H1 (cell line): Measurements from ENCODE around the gene MROH7. TPM values are rescaled to one million over a fixed set of nuclear protein-coding genes. Genes with fewer than 3 reads are reported as not detected.
A peak's percentile ranks its signal among the peaks of the same experiment; 100 is the strongest.

Experiments
- CTCF ChIA-PET: fragments of 300-600 bp; sonication (Branson Sonifier 250); formaldehyde crosslinking; loops from one replicate; lab custom pipeline; 2021; ENCODE audit not compliant: partially characterized antibody; lab: Charles Lee
- POLR2A ChIA-PET: fragments of 300-600 bp; sonication (Branson Sonifier 250); formaldehyde crosslinking; loops from one replicate; lab custom pipeline; 2021; ENCODE audit warnings: inconsistent platforms; ENCODE audit not compliant: partially characterized antibody; lab: Charles Lee
- DNase-seq, 2 experiments: peaks; one replicate each; pipeline versions ENCODE4 v3.0.0 to v3.0.0-alpha.2; 2010 to 2022; ENCODE audit warnings: low spot score in 2 of 2, low read depth in 1 of 2, mixed read lengths in 1 of 2
- FAIRE-seq: peaks from 2 replicates; lab custom pipeline; 2011; peaks lifted over from hg19 to GRCh38; lab: Jason Lieb, UNC
- H2AFZ ChIP-seq: 2 replicates; pipeline ENCODE4 v1.8.1; 2012; ENCODE audit warnings: low read length, inconsistent platforms
- H2AK5ac ChIP-seq: 2 replicates; pipeline ENCODE4 v1.6.1; 2013; ENCODE audit warnings: low read depth, low read length
- H2BK120ac ChIP-seq: replicated peaks from 2 replicates; pipeline ENCODE3; 2013; ENCODE audit warnings: low read depth, low read length, inconsistent platforms
- H2BK12ac ChIP-seq: 2 replicates; pipeline ENCODE4 v1.6.1; 2013; ENCODE audit warnings: low read depth, low read length
- H2BK15ac ChIP-seq: 2 replicates; pipeline ENCODE4 v1.6.1; 2013; ENCODE audit warnings: low read length
- H2BK20ac ChIP-seq: 2 replicates; pipeline ENCODE4 v1.6.1; 2013; ENCODE audit warnings: low read length
- H2BK5ac ChIP-seq: 2 replicates; pipeline ENCODE4 v1.6.1; 2013; ENCODE audit warnings: low read depth, low read length
- H3K14ac ChIP-seq: 2 replicates; pipeline ENCODE4 v1.6.1; 2013; ENCODE audit warnings: inconsistent platforms; ENCODE audit not compliant: insufficient read length
- H3K18ac ChIP-seq: 2 replicates; pipeline ENCODE4 v1.6.1; 2013; ENCODE audit warnings: low read length; ENCODE audit errors: extremely low read depth
- H3K23ac ChIP-seq: 2 replicates; pipeline ENCODE4 v1.6.1; 2013; ENCODE audit warnings: inconsistent platforms; ENCODE audit not compliant: insufficient read length
- H3K23me2 ChIP-seq: 2 replicates; pipeline ENCODE4 v1.6.1; 2013; ENCODE audit warnings: low read depth, low read length
- H3K27ac ChIP-seq: 2 replicates; pipeline ENCODE4 v1.6.1; 2011; ENCODE audit warnings: low read depth, low read length, inconsistent platforms
- H3K27me3 ChIP-seq, 4 experiments: replicated peaks in 1 of 4; 1 replicate in 1 of 4; 2 replicates in 3 of 4; pipeline versions ENCODE4 v1.6.1 to v1.8.1; 2011 to 2013; ENCODE audit warnings: low read length in 3 of 4, mild to moderate bottlenecking in 3 of 4, inconsistent platforms in 2 of 4, mixed read lengths in 2 of 4, moderate library complexity in 1 of 4; ENCODE audit not compliant: control insufficient read depth in 3 of 4, insufficient read depth in 3 of 4; ENCODE audit errors: extremely low read depth in 1 of 4
- H3K36me3 ChIP-seq, 4 experiments: 2 replicates each; pipeline versions ENCODE4 v1.6.1 to v1.8.1; 2011 to 2013; ENCODE audit warnings: mild to moderate bottlenecking in 4 of 4, low read length in 3 of 4, moderate library complexity in 2 of 4, control low read depth in 1 of 4, inconsistent platforms in 1 of 4; ENCODE audit not compliant: insufficient read depth in 4 of 4, control insufficient read depth in 2 of 4
- H3K4ac ChIP-seq: replicated peaks from 2 replicates; pipeline ENCODE3; 2013; ENCODE audit warnings: low read length, low read depth, mixed read lengths, inconsistent platforms; ENCODE audit not compliant: insufficient read length
- H3K4me1 ChIP-seq, 4 experiments: replicated peaks in 1 of 4; 1 replicate in 1 of 4; 2 replicates in 3 of 4; pipeline versions ENCODE4 v1.6.1 to v1.8.1; 2011 to 2013; ENCODE audit warnings: low read length in 3 of 4, inconsistent platforms in 2 of 4, mixed read lengths in 1 of 4; ENCODE audit not compliant: insufficient read depth in 4 of 4, control insufficient read depth in 3 of 4
- H3K4me2 ChIP-seq, 2 experiments: 2 replicates each; pipeline versions ENCODE4 v1.6.1 to v1.8.1; 2011 to 2013; ENCODE audit warnings: low read depth in 2 of 2, low read length in 2 of 2, control low read depth in 1 of 2, inconsistent platforms in 1 of 2, mild to moderate bottlenecking in 1 of 2; ENCODE audit not compliant: insufficient read depth in 1 of 2
- H3K4me3 ChIP-seq, 4 experiments: fragments of 200-600, 300-600 bp in 1 of 4; sonication (generic), shearing (Covaris generic), sonication (Bioruptor Twin) in 1 of 4; 2 replicates each; pipeline versions ENCODE4 v1.5.1 to v1.8.1; 2011 to 2016; ENCODE audit warnings: low read length in 4 of 4, low read depth in 3 of 4, control low read depth in 2 of 4, inconsistent platforms in 2 of 4, mild to moderate bottlenecking in 2 of 4, mixed read lengths in 1 of 4, moderate library complexity in 1 of 4; ENCODE audit not compliant: insufficient read depth in 2 of 4; ENCODE audit errors: extremely low read depth in 1 of 4
- H3K56ac ChIP-seq: replicated peaks from 2 replicates; pipeline ENCODE3; 2013; ENCODE audit warnings: low read depth, mild to moderate bottlenecking, mixed read lengths, low read length, inconsistent platforms; ENCODE audit not compliant: insufficient read length
- H3K79me1 ChIP-seq: 2 replicates; pipeline ENCODE4 v1.6.1; 2013; ENCODE audit warnings: low read depth, low read length, control low read depth
- H3K79me2 ChIP-seq, 2 experiments: 2 replicates each; pipeline versions ENCODE4 v1.6.1 to v1.8.1; 2012 to 2013; ENCODE audit warnings: low read length in 2 of 2, mild to moderate bottlenecking in 2 of 2, inconsistent platforms in 1 of 2; ENCODE audit not compliant: insufficient read depth in 2 of 2, control insufficient read depth in 1 of 2
- H3K9ac ChIP-seq, 4 experiments: replicated peaks in 1 of 4; 1 replicate in 1 of 4; 2 replicates in 3 of 4; pipeline versions ENCODE4 v1.6.1 to v1.8.1; 2011 to 2013; ENCODE audit warnings: low read depth in 3 of 4, low read length in 3 of 4, control low read depth in 2 of 4, mild to moderate bottlenecking in 2 of 4, moderate library complexity in 2 of 4, inconsistent platforms in 1 of 4; ENCODE audit errors: extremely low read depth in 1 of 4
- H3K9me3 ChIP-seq, 2 experiments: 2 replicates each; pipeline versions ENCODE4 v1.6.1 to v1.8.1; 2012 to 2013; ENCODE audit warnings: mild to moderate bottlenecking in 2 of 2, moderate library complexity in 2 of 2, control low read depth in 1 of 2, inconsistent platforms in 1 of 2, low read depth in 1 of 2, low read length in 1 of 2, mixed read lengths in 1 of 2; ENCODE audit not compliant: insufficient read depth in 2 of 2
- H4K20me1 ChIP-seq, 2 experiments: replicated peaks in 1 of 2; 2 replicates each; pipeline versions ENCODE3 to v1.8.1; 2011 to 2013; ENCODE audit warnings: inconsistent platforms in 2 of 2, low read length in 2 of 2, mild to moderate bottlenecking in 1 of 2; ENCODE audit not compliant: insufficient read depth in 2 of 2, control insufficient read depth in 1 of 2
- H4K5ac ChIP-seq: 2 replicates; pipeline ENCODE4 v1.6.1; 2013; ENCODE audit warnings: low read length, low read depth, mixed read lengths, inconsistent platforms; ENCODE audit not compliant: insufficient read length
- H4K8ac ChIP-seq: 2 replicates; pipeline ENCODE4 v1.8.0; 2013; ENCODE audit warnings: mild to moderate bottlenecking, moderate library complexity, low read length, inconsistent platforms; ENCODE audit not compliant: insufficient read depth; ENCODE audit errors: extremely low read depth
- H4K91ac ChIP-seq: replicated peaks from 2 replicates; pipeline ENCODE3; 2013; ENCODE audit warnings: low read length, mixed read lengths, inconsistent platforms; ENCODE audit not compliant: insufficient read length
- BACH1 ChIP-seq: IDR thresholded peaks from 2 replicates; pipeline ENCODE4 v1.6.1; 2012; ENCODE audit warnings: low read length, improper control_type of control experiment
- CBX5 ChIP-seq: fragments of 300-800, 300-1000 bp; sonication (generic); IDR thresholded peaks from 2 replicates; pipeline ENCODE4 v1.7.1; 2016; ENCODE audit warnings: antibody characterized with exemption, low read length, low read depth
- CEBPB ChIP-seq: IDR thresholded peaks from 2 replicates; pipeline ENCODE4 v1.6.1; 2012; ENCODE audit warnings: low read depth, low read length
- EZH2 ChIP-seq: fragments of 200-600 bp; sonication (generic); IDR thresholded peaks from 2 replicates; pipeline ENCODE4 v1.7.1; 2012; ENCODE audit warnings: low read depth, mild to moderate bottlenecking, moderate library complexity, low read length, inconsistent platforms; ENCODE audit not compliant: severe bottlenecking
- GTF2F1 ChIP-seq: IDR thresholded peaks from 2 replicates; pipeline ENCODE4 v1.6.1; 2012; ENCODE audit warnings: low read depth, low read length, improper control_type of control experiment, borderline replicate concordance
- JUN ChIP-seq: IDR thresholded peaks from 2 replicates; pipeline ENCODE4 v1.6.1; 2011; ENCODE audit warnings: low read depth, mild to moderate bottlenecking, improper control_type of control experiment, low read length
- KDM4A ChIP-seq: IDR thresholded peaks from one replicate; pipeline ENCODE4 v1.7.1; 2012; ENCODE audit warnings: low read depth, mild to moderate bottlenecking, moderate library complexity, low read length, inconsistent platforms; ENCODE audit not compliant: severe bottlenecking
- KDM5A ChIP-seq: fragments of 200-600 bp; IDR thresholded peaks from 2 replicates; pipeline ENCODE4 v1.7.1; 2012; ENCODE audit warnings: mild to moderate bottlenecking, low read length, inconsistent platforms, mixed read lengths
- NANOG ChIP-seq: IDR thresholded peaks from 2 replicates; pipeline ENCODE4 v1.6.1; 2011; ENCODE audit warnings: low read length, low read depth, mild to moderate bottlenecking, inconsistent platforms; ENCODE audit not compliant: insufficient read depth, poor library complexity, severe bottlenecking
- RXRA ChIP-seq: IDR thresholded peaks from 2 replicates; pipeline ENCODE4 v1.6.1; 2011; ENCODE audit warnings: low read depth, mild to moderate bottlenecking, low read length, moderate library complexity; ENCODE audit not compliant: insufficient read depth
- SAP30 ChIP-seq: fragments of 300-600 bp; sonication (generic); IDR thresholded peaks from 2 replicates; pipeline ENCODE4 v1.7.1; 2012; ENCODE audit warnings: low read length, moderate library complexity, mild to moderate bottlenecking, inconsistent platforms; ENCODE audit not compliant: insufficient read depth, insufficient replicate concordance
- SIX5 ChIP-seq: IDR thresholded peaks from 2 replicates; pipeline ENCODE4 v1.6.1; 2011; ENCODE audit warnings: mild to moderate bottlenecking, low read depth, low read length
- TCF12 ChIP-seq: IDR thresholded peaks from 2 replicates; pipeline ENCODE4 v1.6.1; 2011; ENCODE audit warnings: low read depth, mild to moderate bottlenecking, low read length
- WGBS, 2 experiments: shearing (Covaris generic) in 1 of 2; methylation state at CpG; one replicate each; pipeline versions ENCODE4 v1.1.6 to v1.1.7; 2013 to 2015; ENCODE audit warnings: low lambda C conversion rate in 2 of 2, mixed read lengths in 2 of 2, inconsistent platforms in 1 of 2, low coverage in 1 of 2, missing lambda C conversion rate in 1 of 2; ENCODE audit not compliant: insufficient replicate concordance in 2 of 2, insufficient coverage in 1 of 2, insufficient read length in 1 of 2; ENCODE audit errors: extremely low coverage in 1 of 2, missing lambda C conversion rate in 1 of 2; 5-methylcytosine and 5-hydroxymethylcytosine counted together
- polyA plus RNA-seq, 7 experiments: library from polyadenylated mRNA; depleted of rRNA in 3 of 7; stranded (reverse) in 5 of 7; unstranded in 2 of 7; fragments of >200 nt in 5 of 7; fragments of 200-250 nt in 2 of 7; gene quantifications; 1 replicate in 5 of 7; 2 replicates in 1 of 7; 4 replicates in 1 of 7; pipeline versions ENCODE4 v1.2.1 to v1.2.3, GENCODE V29; 2011 to 2013; ENCODE audit warnings: missing spikeins in 2 of 7, mixed read lengths in 2 of 7
- total RNA-seq: library from RNA; stranded (reverse); fragmentation: NEBNext Ultra II Directional; extraction: Animal tissue kit (Norgen Biotek cat#: 25700); gene quantifications from 2 replicates; pipeline ENCODE4 v1.2.1, GENCODE V29; 2021

Gene MROH7
- total and polyA plus RNA-seq, 2 of the 8 experiments (the other 6 are each of a cell fraction or from before 2014, with no cell fraction given): 0.07 to 0.20 TPM

- H3K79me1 ChIP-seq: no peaks in the 10 kb centered on the region
- peak overlapping the region; percentile 31 for H2BK120ac ChIP-seq
- H4K91ac ChIP-seq: peak overlapping the region; percentile 70
- H4K5ac ChIP-seq: no peak overlapping the region
- CTCF ChIA-PET: no interaction called here
- no peaks in the 10 kb centered on the region for H3K79me2 ChIP-seq
- POLR2A ChIA-PET: no interaction called here
- no peaks in the 10 kb centered on the region for H3K36me3 ChIP-seq
- H3K23me2 ChIP-seq: 0 out of 2 replicates have a peak, but pooled peaks cover 3% of the 10 kb centered on the region
- no peak overlapping the region for H2AFZ ChIP-seq
- no peak overlapping the region for H2BK20ac ChIP-seq
- peak overlapping the region; percentile 73; the same call in 1 of the 2 replicates for H2BK5ac ChIP-seq
- no peaks in the 10 kb centered on the region; a peak in 1 of 7 replicates for H3K27me3 ChIP-seq
- H3K14ac ChIP-seq: no peak overlapping the region
- H3K27ac ChIP-seq: no peak overlapping the region
- no peak overlapping the region for H3K23ac ChIP-seq
- no peak for FAIRE-seq
- no peaks in the 10 kb centered on the region for H3K9me3 ChIP-seq
- H2BK15ac ChIP-seq: no peak overlapping the region
- H2AK5ac ChIP-seq: no peak overlapping the region
- H4K20me1 ChIP-seq: no peaks in the 10 kb centered on the region
- H3K4me3 ChIP-seq: no peak overlapping the region
- 86% methylated on average over 13 of the region's 13 CpGs; no CpG with 5 or more reads in 1 of the 2 experiments for WGBS, 2 experiments
- no peak overlapping the region for H3K56ac ChIP-seq
- peak overlapping the region; percentile 60; the same call in 1 of the 2 replicates for H2BK12ac ChIP-seq
- no peak overlapping the region for H3K9ac ChIP-seq
- no peak overlapping the region for H4K8ac ChIP-seq
- DNase-seq: no peak
- no peak overlapping the region for H3K4ac ChIP-seq
- no peak overlapping the region for H3K4me2 ChIP-seq
- no peak overlapping the region for H3K18ac ChIP-seq
- peaks cover 0 to 12% (median 7%) of the 10 kb centered on the region in 4 experiments; a peak in 6 of 7 replicates for H3K4me1 ChIP-seq
- TF ChIP-seq BACH1: no peak
- TF ChIP-seq JUN: no peak
- TF ChIP-seq SIX5: no peak
- TF ChIP-seq SAP30: no peak
- no peak for TF ChIP-seq EZH2
- no peak for TF ChIP-seq KDM4A
- TF ChIP-seq GTF2F1: no peak
- no peak for TF ChIP-seq CBX5
- TF ChIP-seq KDM5A: no peak
- TF ChIP-seq NANOG: no peak
- TF ChIP-seq TCF12: no peak
- TF ChIP-seq CEBPB: no peak
- no peak for TF ChIP-seq RXRA
Measured at GRCh38 chr1:54615531-54616279, 25.9 kb upstream of the MROH7 start.
